HG03159 (cell line): ENCODE measurements around the gene NSG1.
"Not testable (repeated sequence)": the region's sequence is repeated elsewhere in the genome, so short reads cannot be mapped to it uniquely, and the experiment has no call there.

Experiments used
- ATAC-seq: cut with Tn5 transposase; IDR thresholded peaks from one replicate; pipeline ENCODE4 v1.9.1; 2021; ENCODE audit warnings: mild to moderate bottlenecking, moderate library complexity; ENCODE audit not compliant: unreplicated experiment

NSG1 gene

DNA sequence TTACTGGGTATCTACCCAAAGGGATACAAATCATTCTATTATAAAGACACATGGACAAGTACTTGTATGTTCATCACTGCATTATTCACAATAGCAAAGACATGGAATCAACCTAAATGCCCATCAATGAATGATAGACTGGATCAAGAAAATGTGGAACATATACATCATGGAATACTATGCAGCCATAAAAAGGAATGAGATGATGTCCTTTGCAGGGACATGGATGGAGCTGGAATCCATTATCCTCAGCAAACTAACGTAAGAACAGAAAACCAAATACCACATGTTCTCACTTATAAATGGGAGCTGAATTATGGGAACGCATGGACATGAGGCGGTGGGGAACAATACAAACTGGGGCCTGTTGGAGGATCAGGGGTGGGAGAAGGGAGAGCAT, 78.3 kb downstream of the NSG1 start:
- ATAC-seq: not testable (repeated sequence)
